SK-N-MC (cell line): ENCODE measurements around the gene PRDM15.

ENCODE experiments used
- DNase-seq: peaks from one replicate; pipeline ENCODE4 v3.0.0-alpha.2; 2011; ENCODE audit warnings: low read depth, low spot score
- H3K27ac ChIP-seq: fragments of 200-600 bp; sonication (generic); 2 replicates; pipeline ENCODE4 v1.5.1; 2016; ENCODE audit warnings: mixed run types
- H3K36me3 ChIP-seq: fragments of 200-600 bp; sonication (generic); 2 replicates; pipeline ENCODE4 v1.6.1; 2017; ENCODE audit warnings: antibody characterized with exemption, low read length, mixed read lengths; ENCODE audit not compliant: insufficient read depth
- H3K4me3 ChIP-seq: fragments of 200-600 bp; sonication (generic); 2 replicates; pipeline ENCODE4 v1.5.1; 2016
- H3K9ac ChIP-seq: fragments of 200-600 bp; sonication (generic); 2 replicates; pipeline ENCODE4 v1.8.0; 2017; ENCODE audit warnings: mixed run types, mixed read lengths; ENCODE audit not compliant: insufficient read length
- H3K9me3 ChIP-seq: fragments of 200-600 bp; sonication (generic); 2 replicates; pipeline ENCODE4 v1.6.1; 2017; ENCODE audit warnings: low read depth, mild to moderate bottlenecking, antibody characterized with exemption, low read length, moderate library complexity, mixed read lengths
- EZH2 ChIP-seq: fragments of 200-600 bp; sonication (generic); IDR thresholded peaks from one replicate; pipeline ENCODE4 v1.6.1; 2017; ENCODE audit warnings: antibody characterized with exemption
- FOXP2 ChIP-seq: optimal IDR thresholded peaks from 2 replicates; pipeline ENCODE3; 2011; ENCODE audit warnings: mild to moderate bottlenecking, moderate library complexity; ENCODE audit not compliant: insufficient read depth; ENCODE audit errors: extremely low read length, control extremely low read depth
- POLR2AphosphoS5 ChIP-seq: IDR thresholded peaks from 2 replicates; pipeline ENCODE4 v1.6.1; 2012; ENCODE audit warnings: mild to moderate bottlenecking, low read depth, low read length, borderline replicate concordance

Gene PRDM15

GRCh38 chr21:41894511-41894910, 15.4 kb upstream of the PRDM15 start:
- Histone ChIP-seq H3K9ac (no peak overlapping the region), H3K4me3 (no peak overlapping the region), H3K9me3 (no peaks in the 10 kb centered on the region), H3K36me3 (no peaks in the 10 kb centered on the region), H3K27ac (no peak overlapping the region)
- TF ChIP-seq POLR2AphosphoS5 (no peak), EZH2 (no peak), FOXP2 (no peak)
- DNase-seq: no peak

- no peak for TF ChIP-seq FOXP2
- TF ChIP-seq EZH2: no peak
- TF ChIP-seq POLR2AphosphoS5: no peak
- Histone ChIP-seq H3K9ac (no peak overlapping the region), H3K36me3 (no peaks in the 10 kb centered on the region), H3K9me3 (no peaks in the 10 kb centered on the region), H3K27ac (no peak overlapping the region), H3K4me3 (no peak overlapping the region)
- DNase-seq: no peak
Measured at GRCh38 chr21:41892726-41893125, 13.6 kb upstream of the PRDM15 start.

- no peak overlapping the region for H3K9ac ChIP-seq
- no peaks in the 10 kb centered on the region for H3K9me3 ChIP-seq
- no peaks in the 10 kb centered on the region for H3K36me3 ChIP-seq
- no peak for DNase-seq
- no peak overlapping the region for H3K4me3 ChIP-seq
- H3K27ac ChIP-seq: no peak overlapping the region
- no peak for TF ChIP-seq FOXP2
- TF ChIP-seq EZH2: no peak
- TF ChIP-seq POLR2AphosphoS5: no peak
Measured at GRCh38 chr21:41891132-41891531, 12.0 kb upstream of the PRDM15 start.

GRCh38 chr21:41890355-41890754, 11.2 kb upstream of the PRDM15 start:
- Histone ChIP-seq H3K4me3 (no peak overlapping the region), H3K9ac (no peak overlapping the region), H3K9me3 (no peaks in the 10 kb centered on the region), H3K36me3 (no peaks in the 10 kb centered on the region), H3K27ac (no peak overlapping the region)
- DNase-seq: no peak
- TF ChIP-seq EZH2 (no peak), FOXP2 (no peak), POLR2AphosphoS5 (no peak)

- no peak for TF ChIP-seq POLR2AphosphoS5
- TF ChIP-seq EZH2: no peak
- no peak for TF ChIP-seq FOXP2
- DNase-seq: no peak
- no peak overlapping the region for H3K4me3 ChIP-seq
- no peak overlapping the region for H3K27ac ChIP-seq
- no peaks in the 10 kb centered on the region for H3K36me3 ChIP-seq
- H3K9ac ChIP-seq: no peak overlapping the region
- H3K9me3 ChIP-seq: no peaks in the 10 kb centered on the region
Measured at GRCh38 chr21:41888749-41889376, 9.7 kb upstream of the PRDM15 start.

- H3K27ac ChIP-seq: no peak overlapping the region
- H3K4me3 ChIP-seq: no peak overlapping the region
- TF ChIP-seq FOXP2: no peak
- no peak for TF ChIP-seq POLR2AphosphoS5
- TF ChIP-seq EZH2: no peak
- no peak overlapping the region for H3K9ac ChIP-seq
- no peak for DNase-seq
- no peaks in the 10 kb centered on the region for H3K9me3 ChIP-seq
- no peaks in the 10 kb centered on the region for H3K36me3 ChIP-seq
Measured at GRCh38 chr21:41887667-41888066, 8.5 kb upstream of the PRDM15 start.

GRCh38 chr21:41886328-41886727, 7.2 kb upstream of the PRDM15 start:
- TF ChIP-seq POLR2AphosphoS5 (no peak), FOXP2 (no peak)
- Histone ChIP-seq H3K9me3 (no peaks in the 10 kb centered on the region), H3K27ac (no peak overlapping the region), H3K36me3 (no peaks in the 10 kb centered on the region), H3K9ac (no peak overlapping the region), H3K4me3 (no peak overlapping the region)
- no peak for DNase-seq

GRCh38 chr21:41885341-41886024, 6.3 kb upstream of the PRDM15 start:
- H3K9me3 ChIP-seq: no peaks in the 10 kb centered on the region
- no peaks in the 10 kb centered on the region for H3K36me3 ChIP-seq
- H3K4me3 ChIP-seq: no peak overlapping the region
- DNase-seq: no peak
- TF ChIP-seq FOXP2 (no peak), POLR2AphosphoS5 (no peak), EZH2 (no peak)
- no peak overlapping the region for H3K9ac ChIP-seq
- H3K27ac ChIP-seq: no peak overlapping the region
